VCaP (cell line): ENCODE data around the gene PGAP6.
"Not testable (repeated sequence)": the region's sequence is repeated elsewhere in the genome, so short reads cannot be mapped to it uniquely, and the experiment has no call there.

Experiments
- H3K27ac ChIP-seq: fragments of 450-650 bp; 2 replicates; pipeline ENCODE4 v1.5.1; 2017
- CTCF ChIP-seq: fragments of 450-650 bp; conservative IDR thresholded peaks from 2 replicates; pipeline ENCODE4 v1.5.1; 2017; ENCODE audit warnings: mild to moderate bottlenecking, moderate library complexity

Gene PGAP6

GRCh38 chr16:333406-334094 lies 48.2 kb downstream of the PGAP6 start:
- TF ChIP-seq CTCF, result no peak
- no peak overlapping the region for H3K27ac ChIP-seq

- H3K27ac ChIP-seq, result not testable (repeated sequence)
These were observed 50.5 kb downstream of the PGAP6 start for GRCh38 chr16:331181-331814.

GRCh38 chr16:330741-331140 lies 51.0 kb downstream of the PGAP6 start:
- TF ChIP-seq CTCF, result no peak
- no peak overlapping the region for H3K27ac ChIP-seq

- no peak for TF ChIP-seq CTCF
- no peak overlapping the region for H3K27ac ChIP-seq
These were observed 56.2 kb downstream of the PGAP6 start for GRCh38 chr16:325375-326145.

- no peak for TF ChIP-seq CTCF
- no peak overlapping the region for H3K27ac ChIP-seq
These were observed 57.1 kb downstream of the PGAP6 start for GRCh38 chr16:324451-325334.

GRCh38 chr16:324201-324450 lies 57.7 kb downstream of the PGAP6 start:
- TF ChIP-seq CTCF, result no peak
- H3K27ac ChIP-seq, result no peak overlapping the region

- no peak for TF ChIP-seq CTCF
- no peak overlapping the region for H3K27ac ChIP-seq
These were observed 59.2 kb downstream of the PGAP6 start for GRCh38 chr16:322476-323143.
